ENCODE results near the gene GALNT17.

The GALNT17 gene

GRCh38 chr7:71506822-71507221 lies 374.9 kb downstream of the GALNT17 start:
- ATAC-seq = no peak

GRCh38 chr7:71507680-71508602 lies 376.0 kb downstream of the GALNT17 start:
- ATAC-seq = no peak
- no peak for DNase-seq

More at GRCh38 chr7:71506822-71507221, 374.9 kb downstream of the GALNT17 start:
- DNase-seq = no peak

DNA sequence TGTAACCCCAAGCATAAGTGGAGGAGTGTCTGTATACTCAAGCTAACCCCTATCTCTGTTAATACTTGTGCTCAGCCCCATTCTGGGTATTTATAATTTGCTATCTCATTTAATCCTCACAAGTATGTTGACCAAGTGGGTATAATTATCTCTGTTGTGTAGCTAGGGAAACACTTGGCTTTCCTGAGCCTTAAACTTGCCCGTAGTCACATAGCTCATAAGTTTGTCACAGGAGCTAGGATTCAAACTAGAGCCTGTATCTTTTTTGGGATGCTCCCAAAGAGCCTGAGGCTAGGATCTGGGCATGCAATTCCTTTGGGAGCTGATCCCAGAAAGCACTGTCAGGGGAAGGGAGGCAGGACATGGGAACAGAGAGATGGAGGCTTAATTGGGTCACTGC lies 377.4 kb downstream of the GALNT17 start:
- no peak for DNase-seq
- no peak for ATAC-seq

DNA sequence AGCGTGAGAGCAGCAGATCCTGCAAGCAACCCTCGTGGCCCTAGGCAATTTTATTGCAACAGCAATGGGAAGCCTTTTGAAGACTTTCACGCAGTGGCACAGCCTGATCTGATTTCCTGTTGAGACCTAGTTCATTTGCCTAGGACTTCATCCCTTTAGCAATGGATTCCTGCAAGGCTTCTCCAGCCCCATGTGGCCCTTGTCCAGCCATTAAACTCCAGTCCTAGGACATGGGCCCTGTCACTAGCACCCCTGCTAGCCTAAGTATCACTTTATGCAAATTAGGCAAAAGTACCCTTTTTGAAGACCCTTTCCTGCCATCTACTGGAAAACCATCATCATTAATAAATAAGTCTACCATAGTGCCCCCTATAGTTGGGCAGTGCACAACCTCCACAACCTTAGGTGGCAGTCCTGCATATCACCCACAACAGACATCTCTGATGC lies 379.4 kb downstream of the GALNT17 start:
- DNase-seq (no peak), ATAC-seq (no peak)

GRCh38 chr7:71517940-71518699 lies 386.2 kb downstream of the GALNT17 start:
- no peak for DNase-seq
- ATAC-seq = no peak

DNA sequence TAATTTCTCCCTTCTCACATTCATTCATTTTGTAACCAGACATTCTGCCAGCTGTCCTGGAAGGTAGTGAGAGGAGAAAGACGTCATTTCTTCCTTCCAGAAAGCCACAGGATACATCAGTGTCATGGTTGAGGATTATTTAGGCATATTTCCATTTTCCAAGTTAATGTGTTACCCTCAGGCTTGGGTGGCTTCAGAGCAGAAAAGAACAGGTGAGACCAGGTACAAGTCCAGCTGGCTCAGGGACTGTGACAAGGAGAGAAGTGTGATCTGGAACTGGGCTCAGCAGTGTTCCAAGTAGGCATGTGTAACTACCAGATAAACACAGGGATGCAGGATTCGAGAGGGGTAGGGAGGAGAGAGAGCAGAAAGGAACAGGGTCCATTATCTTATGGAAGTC lies 386.9 kb downstream of the GALNT17 start:
- ATAC-seq (no peak), DNase-seq (no peak)

GRCh38 chr7:71521506-71521905 lies 389.6 kb downstream of the GALNT17 start:
- no peak for ATAC-seq
- DNase-seq = no peak

DNA sequence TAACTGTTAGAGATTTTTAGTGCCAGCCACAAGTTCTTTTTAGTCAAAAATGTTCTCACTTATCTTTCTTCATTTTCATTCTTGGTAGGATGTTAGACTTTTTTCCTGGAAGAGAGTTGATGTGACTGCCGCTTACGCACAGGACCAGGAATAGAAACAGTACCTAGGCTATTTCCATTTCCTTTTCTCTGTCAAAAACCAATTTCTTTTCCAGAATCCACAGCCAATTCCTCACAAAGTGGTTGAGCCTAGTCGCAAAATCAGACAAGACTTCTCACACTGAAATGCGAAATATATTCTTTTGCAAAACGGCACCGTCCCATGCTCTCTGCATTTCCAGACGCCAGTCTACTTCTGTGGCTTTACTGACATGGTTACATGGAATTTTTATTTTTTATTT lies 394.2 kb downstream of the GALNT17 start:
- ATAC-seq = no peak
- no peak for DNase-seq

GRCh38 chr7:71527213-71527612 lies 395.3 kb downstream of the GALNT17 start:
- no peak for DNase-seq
- no peak for ATAC-seq

DNA sequence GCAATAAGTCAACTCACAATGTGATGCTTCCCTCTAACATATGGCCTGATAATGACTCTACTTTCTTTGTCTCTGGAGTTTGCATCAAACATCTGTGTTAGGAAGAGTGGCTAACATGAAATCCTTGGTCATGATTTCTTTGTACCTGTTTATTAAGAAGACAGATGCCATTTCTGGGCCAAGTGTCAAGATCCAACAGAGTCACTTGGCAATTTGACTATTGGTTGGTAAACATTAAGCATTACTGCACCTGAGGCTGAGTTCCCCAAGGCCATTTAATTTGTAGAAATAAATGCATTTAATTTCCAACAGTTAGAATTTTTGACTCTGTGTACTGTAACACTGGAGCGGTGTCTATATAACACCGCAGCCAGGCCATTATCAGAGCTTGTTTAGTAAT lies 403.7 kb downstream of the GALNT17 start:
- DNase-seq = no peak
- no peak for ATAC-seq

GRCh38 chr7:71538210-71538609 lies 406.3 kb downstream of the GALNT17 start:
- no peak for ATAC-seq
- no peak for DNase-seq

- ATAC-seq = no peak
Measured at GRCh38 chr7:71539615-71540014, 407.7 kb downstream of the GALNT17 start.

GRCh38 chr7:71541707-71542353 lies 409.9 kb downstream of the GALNT17 start:
- no peak for DNase-seq
- no peak for ATAC-seq

More at GRCh38 chr7:71539615-71540014, 407.7 kb downstream of the GALNT17 start:
- no peak for DNase-seq

GRCh38 chr7:71543396-71543795 lies 411.5 kb downstream of the GALNT17 start:
- ATAC-seq (no peak), DNase-seq (no peak)

GRCh38 chr7:71544816-71545215 lies 412.9 kb downstream of the GALNT17 start:
- DNase-seq (no peak), ATAC-seq (no peak)

- DNase-seq = no peak
- no peak for ATAC-seq
Measured at GRCh38 chr7:71547426-71547825, 415.5 kb downstream of the GALNT17 start.

GRCh38 chr7:71548746-71549145 lies 416.8 kb downstream of the GALNT17 start:
- no peak for ATAC-seq
- no peak for DNase-seq

DNA sequence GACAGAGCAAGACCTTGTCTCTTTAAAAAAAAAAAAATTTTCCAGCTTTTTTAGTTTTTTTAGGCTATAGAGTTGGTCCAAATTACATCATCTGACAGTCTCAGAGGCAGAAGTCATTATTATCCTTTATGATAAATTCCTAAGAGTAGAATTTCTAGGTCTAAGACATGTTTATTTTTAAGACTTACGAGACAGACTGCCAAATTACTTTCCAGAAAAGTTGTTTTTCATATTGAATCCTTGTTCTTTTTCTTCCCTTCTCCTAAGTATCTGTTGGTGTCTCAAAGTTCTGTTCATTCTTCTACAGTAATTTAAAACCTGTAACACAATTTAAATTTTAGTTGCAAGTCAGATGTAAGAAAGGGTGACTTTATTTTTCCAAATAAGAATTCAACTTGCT lies 421.4 kb downstream of the GALNT17 start:
- DNase-seq (no peak), ATAC-seq (no peak)

- no peak for DNase-seq
- no peak for ATAC-seq
Measured at GRCh38 chr7:71555758-71556157, 423.8 kb downstream of the GALNT17 start.

GRCh38 chr7:71558806-71559613 lies 427.1 kb downstream of the GALNT17 start:
- DNase-seq (no peak), ATAC-seq (no peak)

DNA sequence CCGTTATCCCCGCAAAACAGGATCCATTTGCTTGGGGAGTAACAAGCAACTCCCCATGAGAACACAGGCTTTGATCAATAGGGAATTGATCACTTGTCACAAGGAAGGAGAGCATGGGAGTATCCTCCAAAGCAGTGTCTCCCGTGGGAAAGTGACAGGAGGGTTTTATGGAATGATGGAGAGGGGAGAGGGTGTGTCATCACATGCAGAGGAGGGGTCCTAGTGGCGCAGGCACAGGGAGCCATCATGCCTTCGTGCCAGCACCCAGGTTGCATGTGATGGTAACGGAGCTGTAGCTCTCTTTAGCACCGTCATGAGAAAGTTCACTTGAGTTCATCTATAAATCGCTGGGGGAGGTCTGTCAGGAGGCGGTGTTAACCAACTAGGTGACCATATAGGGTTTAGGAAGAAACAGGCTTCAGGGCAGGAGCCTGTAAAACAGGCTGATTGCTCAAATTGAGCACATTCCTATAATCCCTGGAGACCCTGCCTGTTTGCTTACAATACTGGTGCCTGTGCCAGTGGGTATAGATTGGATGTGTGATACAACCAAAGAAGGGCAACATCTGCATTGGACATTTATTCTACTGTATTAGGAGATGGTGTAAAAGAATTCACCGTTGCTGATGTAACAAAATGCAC lies 428.5 kb downstream of the GALNT17 start:
- ATAC-seq = no peak
- no peak for DNase-seq

Measured in stimulated activated naive CD8-positive, alpha-beta T cell treated with anti-CD3 and anti-CD28 coated beads, Interleukin-15, Interleukin-2, amounts not matched to agents 100 U/mL and 50 U/mL, for 24 hours (primary cell).